Astrocyte (in vitro differentiated cells and primary cell): Measurements from ENCODE around the gene PCCA.

Experiments used
- EZH2 ChIP-seq: IDR thresholded peaks from 2 replicates; pipeline ENCODE4 v1.6.1; 2012; ENCODE audit warnings: mild to moderate bottlenecking, low read length, inconsistent platforms; ENCODE audit not compliant: insufficient read depth
- TF ChIP-seq, protein P1 (sequence below): IDR thresholded peaks from 2 replicates; pipeline ENCODE4 v1.5.1; 2011; ENCODE audit warnings: low read depth, mild to moderate bottlenecking, inconsistent platforms, low read length, moderate library complexity; ENCODE audit not compliant: insufficient read depth

DNA sequence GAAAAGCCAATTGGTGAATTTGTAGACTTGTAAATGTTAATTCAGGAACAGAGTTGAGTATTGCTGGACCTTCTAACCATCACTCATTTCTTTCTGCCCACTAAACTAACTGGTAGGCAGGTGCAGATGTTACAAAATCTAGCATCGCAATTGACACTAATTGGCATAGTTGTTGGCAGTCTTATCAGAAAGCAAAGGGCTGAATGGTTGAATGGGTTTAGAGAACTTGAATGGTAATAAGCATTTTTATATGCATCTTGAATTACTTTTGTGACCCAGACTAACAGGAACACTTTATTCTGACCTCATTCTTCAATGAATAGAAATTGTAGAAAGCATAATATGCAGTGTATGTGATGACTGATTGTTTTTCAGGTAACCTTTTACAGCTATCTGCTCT lies 310.6 kb downstream of the PCCA start:
- TF ChIP-seq, protein P1, sequence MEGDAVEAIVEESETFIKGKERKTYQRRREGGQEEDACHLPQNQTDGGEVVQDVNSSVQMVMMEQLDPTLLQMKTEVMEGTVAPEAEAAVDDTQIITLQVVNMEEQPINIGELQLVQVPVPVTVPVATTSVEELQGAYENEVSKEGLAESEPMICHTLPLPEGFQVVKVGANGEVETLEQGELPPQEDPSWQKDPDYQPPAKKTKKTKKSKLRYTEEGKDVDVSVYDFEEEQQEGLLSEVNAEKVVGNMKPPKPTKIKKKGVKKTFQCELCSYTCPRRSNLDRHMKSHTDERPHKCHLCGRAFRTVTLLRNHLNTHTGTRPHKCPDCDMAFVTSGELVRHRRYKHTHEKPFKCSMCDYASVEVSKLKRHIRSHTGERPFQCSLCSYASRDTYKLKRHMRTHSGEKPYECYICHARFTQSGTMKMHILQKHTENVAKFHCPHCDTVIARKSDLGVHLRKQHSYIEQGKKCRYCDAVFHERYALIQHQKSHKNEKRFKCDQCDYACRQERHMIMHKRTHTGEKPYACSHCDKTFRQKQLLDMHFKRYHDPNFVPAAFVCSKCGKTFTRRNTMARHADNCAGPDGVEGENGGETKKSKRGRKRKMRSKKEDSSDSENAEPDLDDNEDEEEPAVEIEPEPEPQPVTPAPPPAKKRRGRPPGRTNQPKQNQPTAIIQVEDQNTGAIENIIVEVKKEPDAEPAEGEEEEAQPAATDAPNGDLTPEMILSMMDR = no peak
- no peak for TF ChIP-seq EZH2
